HUES48 (cell line): ENCODE data around the gene PRM1.

Experiments
- H3K27ac ChIP-seq: one replicate; pipeline ENCODE4 v1.7.0; 2013; ENCODE audit warnings: low read depth, low read length, inconsistent platforms
- H3K27me3 ChIP-seq: 2 replicates; pipeline ENCODE4 v1.6.1; 2013; ENCODE audit warnings: mild to moderate bottlenecking, low read length; ENCODE audit not compliant: control insufficient read depth, insufficient read depth
- H3K36me3 ChIP-seq: 2 replicates; pipeline ENCODE4 v1.6.1; 2013; ENCODE audit warnings: low read length; ENCODE audit not compliant: control insufficient read depth, insufficient read depth
- H3K4me1 ChIP-seq: 2 replicates; pipeline ENCODE4 v1.6.1; 2013; ENCODE audit warnings: mild to moderate bottlenecking, low read length; ENCODE audit not compliant: control insufficient read depth, insufficient read depth
- H3K4me3 ChIP-seq: 2 replicates; pipeline ENCODE4 v1.5.1; 2013; ENCODE audit warnings: mild to moderate bottlenecking, low read depth, low read length
- H3K9ac ChIP-seq: 2 replicates; pipeline ENCODE4 v1.6.1; 2013; ENCODE audit warnings: mild to moderate bottlenecking, low read depth, low read length, moderate library complexity
- H3K9me3 ChIP-seq: 2 replicates; pipeline ENCODE4 v1.6.1; 2013; ENCODE audit warnings: low read length; ENCODE audit not compliant: control insufficient read depth, insufficient read depth

Gene PRM1

DNA sequence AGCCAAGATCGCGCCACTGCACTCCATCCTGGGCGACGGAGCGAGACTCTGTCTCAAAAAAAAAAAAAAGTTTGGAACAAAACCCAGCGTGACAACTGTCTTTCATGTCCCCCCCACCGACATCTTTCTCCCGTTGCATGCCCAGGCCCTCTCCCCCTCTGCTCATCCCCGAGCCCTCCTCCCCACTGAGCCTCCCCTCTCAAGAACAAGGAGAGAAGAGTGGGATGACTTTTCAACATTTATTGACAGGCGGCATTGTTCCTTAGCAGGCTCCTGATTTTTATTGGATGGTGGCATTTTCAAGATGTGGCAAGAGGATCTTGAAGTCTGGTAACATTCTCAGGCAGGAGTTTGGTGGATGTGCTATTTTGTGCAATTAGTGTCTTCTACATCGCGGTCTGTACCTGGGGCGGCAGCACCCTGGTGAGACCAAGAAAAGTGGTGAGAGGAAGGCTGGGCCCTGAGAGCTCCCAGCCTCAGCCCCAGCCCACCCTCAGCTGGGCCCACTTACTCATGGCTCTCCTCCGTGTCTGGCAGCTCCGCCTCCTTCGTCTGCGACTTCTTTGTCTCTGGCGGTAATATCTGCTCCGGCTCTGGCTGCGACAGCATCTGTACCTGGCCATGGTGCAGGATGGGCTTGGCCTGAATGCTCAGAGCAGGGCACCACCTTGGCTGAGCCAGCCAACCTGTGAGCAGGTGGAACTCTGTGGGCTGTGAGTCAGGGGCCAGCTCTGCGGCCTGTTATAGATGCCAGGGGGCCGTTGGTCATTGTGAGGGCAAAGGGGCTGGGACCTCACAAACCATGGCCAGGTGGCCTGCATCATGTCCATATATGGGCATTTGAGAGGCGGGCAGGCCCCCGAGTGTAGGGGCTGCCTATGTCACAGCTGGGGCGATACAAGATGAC, at the start of gene PRM1:
TSS of gene PRM1 (minus strand) at position 715 of the 907 bp plus-strand sequence. CDS start at position 623, 92 bp downstream.
- Histone ChIP-seq H3K27me3 (no peaks in the 10 kb centered on the region), H3K36me3 (no peaks in the 10 kb centered on the region), H3K4me1 (no peaks in the 10 kb centered on the region), H3K9ac (no peak within 1 kb of the TSS), H3K27ac (no peak within 1 kb of the TSS), H3K9me3 (no peaks in the 10 kb centered on the region), H3K4me3 (no peak within 1 kb of the TSS)

GRCh38 chr16:11330526-11331237, 49.6 kb upstream of the PRM1 start:
- H3K4me1 ChIP-seq, result peaks cover 30% of the 10 kb centered on the region

GRCh38 chr16:11329891-11330290, 48.8 kb upstream of the PRM1 start:
- Histone ChIP-seq H3K4me3 (no peak overlapping the region), H3K27ac (peak overlapping the region; percentile 100), H3K36me3 (no peaks in the 10 kb centered on the region), H3K4me1 (peaks cover 30% of the 10 kb centered on the region), H3K9ac (no peak overlapping the region), H3K27me3 (no peaks in the 10 kb centered on the region), H3K9me3 (0 out of 2 replicates have a peak, but pooled peaks cover 3% of the 10 kb centered on the region)

More at GRCh38 chr16:11330526-11331237, 49.6 kb upstream of the PRM1 start:
- Histone ChIP-seq H3K36me3 (no peaks in the 10 kb centered on the region), H3K27ac (no peak overlapping the region), H3K27me3 (no peaks in the 10 kb centered on the region), H3K9ac (no peak overlapping the region), H3K9me3 (0 out of 2 replicates have a peak, but pooled peaks cover 4% of the 10 kb centered on the region), H3K4me3 (no peak overlapping the region)

DNA sequence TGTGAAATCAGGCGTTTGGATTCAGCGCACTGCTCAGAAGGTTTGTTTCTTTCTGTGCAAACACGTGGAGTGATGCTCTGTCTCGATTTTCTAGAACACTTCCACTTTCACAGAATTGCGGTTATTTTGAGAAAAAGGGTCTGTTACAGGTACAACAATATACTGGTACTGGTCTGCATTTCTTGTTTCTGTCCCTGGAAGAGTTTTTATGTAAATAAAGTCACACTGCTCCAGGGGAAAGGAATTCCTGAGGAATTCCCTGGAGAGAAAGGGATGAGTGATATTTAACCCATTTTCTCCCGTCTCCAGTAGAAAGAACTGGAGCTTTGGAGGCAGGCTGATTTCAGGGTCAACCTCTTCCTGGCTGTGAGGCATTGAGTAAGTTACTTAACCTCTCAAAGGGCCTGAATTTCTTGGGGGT, 48.0 kb upstream of the PRM1 start:
- H3K27ac ChIP-seq, result peak overlapping the region; percentile 100
- peak overlapping the region; percentile 66 for H3K9ac ChIP-seq
- no peaks in the 10 kb centered on the region for H3K27me3 ChIP-seq
- peak overlapping the region; percentile 47 for H3K4me3 ChIP-seq
- peaks cover 30% of the 10 kb centered on the region for H3K4me1 ChIP-seq
- no peaks in the 10 kb centered on the region for H3K9me3 ChIP-seq
- no peaks in the 10 kb centered on the region for H3K36me3 ChIP-seq

- Histone ChIP-seq H3K4me1 (peaks cover 30% of the 10 kb centered on the region), H3K27ac (peak overlapping the region; percentile 100), H3K36me3 (no peaks in the 10 kb centered on the region), H3K9me3 (no peaks in the 10 kb centered on the region), H3K9ac (peak overlapping the region; percentile 66), H3K27me3 (no peaks in the 10 kb centered on the region), H3K4me3 (peak overlapping the region; percentile 47)
Observed at GRCh38 chr16:11328172-11329070, 47.3 kb upstream of the PRM1 start.

- 0 out of 2 replicates have a peak overlapping the region, but pooled peaks have one; percentile 17 for H3K9ac ChIP-seq
Observed at GRCh38 chr16:11327277-11328171, 46.4 kb upstream of the PRM1 start.

DNA sequence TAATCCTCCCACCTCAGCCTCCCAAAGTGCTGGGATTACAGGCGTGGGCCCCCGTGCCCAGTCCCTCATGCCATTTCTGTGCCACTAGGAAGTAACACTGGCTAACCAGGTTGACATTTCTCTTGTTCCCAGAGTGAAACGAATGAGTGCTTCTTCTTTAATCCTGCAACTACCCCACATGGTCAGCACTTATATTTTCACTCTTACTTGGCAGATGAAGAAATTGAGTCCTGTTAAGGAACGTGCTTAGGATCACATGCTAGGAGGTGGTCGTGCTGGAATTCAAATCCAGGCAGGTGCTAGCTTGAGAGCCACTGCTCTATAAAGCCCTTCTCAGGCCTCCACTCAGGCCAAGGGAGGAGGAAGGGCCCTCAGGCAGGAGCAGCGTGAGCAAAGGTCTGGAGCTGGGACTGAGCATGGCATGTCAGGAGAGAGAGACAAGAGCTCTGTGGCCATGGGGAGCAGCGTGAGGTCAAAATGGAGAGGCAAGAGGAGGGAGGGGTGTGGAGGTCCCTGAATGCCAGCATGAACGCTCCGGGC, 45.7 kb upstream of the PRM1 start:
- H3K36me3 ChIP-seq, result no peaks in the 10 kb centered on the region
- no peak overlapping the region for H3K4me3 ChIP-seq
- no peaks in the 10 kb centered on the region for H3K27me3 ChIP-seq
- peak overlapping the region; percentile 100 for H3K27ac ChIP-seq
- peaks cover 30% of the 10 kb centered on the region for H3K4me1 ChIP-seq
- 0 out of 2 replicates have a peak overlapping the region, but pooled peaks have one; percentile 10 for H3K9ac ChIP-seq
- no peaks in the 10 kb centered on the region for H3K9me3 ChIP-seq

More at GRCh38 chr16:11327277-11328171, 46.4 kb upstream of the PRM1 start:
- Histone ChIP-seq H3K27me3 (no peaks in the 10 kb centered on the region), H3K9me3 (no peaks in the 10 kb centered on the region), H3K27ac (peak overlapping the region; percentile 100), H3K36me3 (no peaks in the 10 kb centered on the region), H3K4me3 (no peak overlapping the region), H3K4me1 (peaks cover 30% of the 10 kb centered on the region)

- H3K27ac ChIP-seq, result no peak overlapping the region
- H3K36me3 ChIP-seq, result no peaks in the 10 kb centered on the region
- no peak overlapping the region for H3K9ac ChIP-seq
- H3K9me3 ChIP-seq, result no peaks in the 10 kb centered on the region
- peaks cover 30% of the 10 kb centered on the region for H3K4me1 ChIP-seq
- no peaks in the 10 kb centered on the region for H3K27me3 ChIP-seq
- H3K4me3 ChIP-seq, result no peak overlapping the region
Observed at GRCh38 chr16:11326084-11326736, 45.1 kb upstream of the PRM1 start.

DNA sequence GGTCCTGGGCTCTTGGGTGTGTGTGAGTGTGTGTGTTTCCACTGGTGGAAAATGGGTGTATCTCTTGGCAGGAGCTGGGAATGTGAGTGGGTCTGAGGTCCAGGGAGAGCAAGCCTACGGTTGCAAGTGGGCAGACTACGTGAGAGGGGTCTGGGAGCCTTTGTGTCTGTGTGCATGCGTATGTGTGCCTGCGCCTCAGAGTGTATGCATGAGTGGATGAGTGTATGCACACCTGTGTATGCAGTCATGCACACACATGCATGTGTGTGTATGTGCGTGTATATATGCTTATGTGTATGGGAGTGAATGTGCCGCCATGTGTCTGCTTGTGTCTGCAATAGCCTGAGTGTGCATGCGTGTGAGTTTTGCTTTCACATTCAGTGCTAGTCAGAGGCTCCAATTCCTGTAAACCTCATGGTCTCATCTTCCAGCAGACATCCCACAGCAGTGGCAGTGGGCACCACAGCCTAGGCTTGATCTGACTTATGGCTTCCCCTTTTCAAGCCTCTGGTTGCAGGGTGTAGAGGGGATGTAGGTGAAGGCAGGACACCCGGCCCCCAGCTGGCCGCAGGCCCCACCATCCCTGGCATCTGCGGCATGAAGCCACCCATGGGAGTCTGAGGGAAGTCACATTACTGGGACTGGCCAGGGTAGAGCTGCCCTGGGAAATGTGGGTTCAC, 44.4 kb upstream of the PRM1 start:
- Histone ChIP-seq H3K9ac (no peak overlapping the region), H3K9me3 (no peaks in the 10 kb centered on the region), H3K27me3 (no peaks in the 10 kb centered on the region), H3K4me3 (no peak overlapping the region), H3K27ac (no peak overlapping the region), H3K4me1 (peaks cover 30% of the 10 kb centered on the region), H3K36me3 (no peaks in the 10 kb centered on the region)
